K562 (cell line): ENCODE measurements around the gene POLN.

ENCODE experiments used
- CEBPB ChIP-seq: fragments of 450-650 bp; IDR thresholded peaks from 2 replicates; pipeline ENCODE4 v1.6.1; 2016; ENCODE audit warnings: missing genetic modification characterization, missing compliant biosample characterization
- TAF1 ChIP-seq: IDR thresholded peaks from 2 replicates; pipeline ENCODE4 v1.6.1; 2011; ENCODE audit warnings: mild to moderate bottlenecking, low read length, moderate library complexity; ENCODE audit not compliant: insufficient read depth, control insufficient read depth, severe bottlenecking; ENCODE audit errors: extremely low read depth
- ZKSCAN3 ChIP-seq: fragments of 250-450 bp; sonication (Bioruptor Pico); IDR thresholded peaks from 2 replicates; pipeline ENCODE4 v1.4.0; 2020
- ZKSCAN8 ChIP-seq: fragments of 200-800 bp; sonication (Bioruptor generic); IDR thresholded peaks from 2 replicates; pipeline ENCODE4 v1.6.1; 2016; ENCODE audit warnings: missing genetic modification characterization, missing compliant biosample characterization
- ZNF384 ChIP-seq: IDR thresholded peaks from 2 replicates; pipeline ENCODE4 v1.6.1; 2012; ENCODE audit warnings: low read depth, low read length, improper control_type of control experiment
- TF ChIP-seq, protein P1 (sequence below): fragments of 250-450 bp; sonication (Bioruptor Pico); IDR thresholded peaks from 2 replicates; pipeline ENCODE4 v1.8.0; 2021; ENCODE audit warnings: moderate library complexity, mild to moderate bottlenecking, inconsistent platforms
- TF ChIP-seq, protein P2 (sequence below): sonication (generic); formaldehyde crosslinking; IDR thresholded peaks from 2 replicates; pipeline ENCODE4 v1.8.1; 2023; ENCODE audit warnings: mild to moderate bottlenecking, missing genetic modification reagents, moderate library complexity
- TF ChIP-seq, protein P3 (sequence below), 3 experiments: IDR thresholded peaks in 2 of 3; conservative IDR thresholded peaks in 1 of 3; 2 replicates each; pipeline ENCODE4 v1.5.1; 2011 to 2012; ENCODE audit warnings: low read length in 3 of 3, mild to moderate bottlenecking in 3 of 3, control low read depth in 2 of 3, improper control_type of control experiment in 1 of 3, inconsistent platforms in 1 of 3, low read depth in 1 of 3, mixed read lengths in 1 of 3, moderate library complexity in 1 of 3; ENCODE audit not compliant: insufficient read depth in 2 of 3
- TF ChIP-seq, protein P4 (sequence below): sonication (generic); formaldehyde crosslinking; IDR thresholded peaks from 2 replicates; pipeline ENCODE4 v1.8.1; 2023; ENCODE audit warnings: mild to moderate bottlenecking, missing genetic modification reagents

DNA sequence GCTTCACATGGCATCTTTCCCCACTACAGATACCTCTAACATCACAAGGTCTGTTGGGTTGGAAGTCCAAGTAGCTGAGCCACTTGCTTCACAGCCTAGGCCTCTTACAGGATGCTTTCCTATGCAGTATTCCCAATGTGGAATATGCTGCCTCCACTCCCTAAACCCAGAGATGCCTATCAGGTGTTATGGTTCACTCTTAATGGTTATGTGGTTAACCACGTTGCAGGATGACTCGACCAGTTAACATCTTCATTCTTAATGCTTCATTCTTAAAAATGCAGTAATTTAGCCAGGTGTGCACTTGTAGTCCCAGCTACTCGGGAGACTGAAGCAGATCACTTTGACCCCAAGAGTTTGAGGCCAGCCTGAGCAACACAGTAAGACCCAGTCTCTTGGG is 24.2 kb downstream of the POLN start:
- TF ChIP-seq, protein P1, sequence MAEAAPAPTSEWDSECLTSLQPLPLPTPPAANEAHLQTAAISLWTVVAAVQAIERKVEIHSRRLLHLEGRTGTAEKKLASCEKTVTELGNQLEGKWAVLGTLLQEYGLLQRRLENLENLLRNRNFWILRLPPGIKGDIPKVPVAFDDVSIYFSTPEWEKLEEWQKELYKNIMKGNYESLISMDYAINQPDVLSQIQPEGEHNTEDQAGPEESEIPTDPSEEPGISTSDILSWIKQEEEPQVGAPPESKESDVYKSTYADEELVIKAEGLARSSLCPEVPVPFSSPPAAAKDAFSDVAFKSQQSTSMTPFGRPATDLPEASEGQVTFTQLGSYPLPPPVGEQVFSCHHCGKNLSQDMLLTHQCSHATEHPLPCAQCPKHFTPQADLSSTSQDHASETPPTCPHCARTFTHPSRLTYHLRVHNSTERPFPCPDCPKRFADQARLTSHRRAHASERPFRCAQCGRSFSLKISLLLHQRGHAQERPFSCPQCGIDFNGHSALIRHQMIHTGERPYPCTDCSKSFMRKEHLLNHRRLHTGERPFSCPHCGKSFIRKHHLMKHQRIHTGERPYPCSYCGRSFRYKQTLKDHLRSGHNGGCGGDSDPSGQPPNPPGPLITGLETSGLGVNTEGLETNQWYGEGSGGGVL (CRISPR knock-in tag), result no peak
- TF ChIP-seq TAF1 (no peak), CEBPB (no peak), ZNF384 (no peak), ZKSCAN8 (CRISPR knock-in tag) (no peak), ZKSCAN3 (CRISPR knock-in tag) (no peak)
- TF ChIP-seq, protein P2, sequence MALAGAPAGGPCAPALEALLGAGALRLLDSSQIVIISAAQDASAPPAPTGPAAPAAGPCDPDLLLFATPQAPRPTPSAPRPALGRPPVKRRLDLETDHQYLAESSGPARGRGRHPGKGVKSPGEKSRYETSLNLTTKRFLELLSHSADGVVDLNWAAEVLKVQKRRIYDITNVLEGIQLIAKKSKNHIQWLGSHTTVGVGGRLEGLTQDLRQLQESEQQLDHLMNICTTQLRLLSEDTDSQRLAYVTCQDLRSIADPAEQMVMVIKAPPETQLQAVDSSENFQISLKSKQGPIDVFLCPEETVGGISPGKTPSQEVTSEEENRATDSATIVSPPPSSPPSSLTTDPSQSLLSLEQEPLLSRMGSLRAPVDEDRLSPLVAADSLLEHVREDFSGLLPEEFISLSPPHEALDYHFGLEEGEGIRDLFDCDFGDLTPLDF (CRISPR knock-in tag), result no peak
- TF ChIP-seq, protein P3, sequence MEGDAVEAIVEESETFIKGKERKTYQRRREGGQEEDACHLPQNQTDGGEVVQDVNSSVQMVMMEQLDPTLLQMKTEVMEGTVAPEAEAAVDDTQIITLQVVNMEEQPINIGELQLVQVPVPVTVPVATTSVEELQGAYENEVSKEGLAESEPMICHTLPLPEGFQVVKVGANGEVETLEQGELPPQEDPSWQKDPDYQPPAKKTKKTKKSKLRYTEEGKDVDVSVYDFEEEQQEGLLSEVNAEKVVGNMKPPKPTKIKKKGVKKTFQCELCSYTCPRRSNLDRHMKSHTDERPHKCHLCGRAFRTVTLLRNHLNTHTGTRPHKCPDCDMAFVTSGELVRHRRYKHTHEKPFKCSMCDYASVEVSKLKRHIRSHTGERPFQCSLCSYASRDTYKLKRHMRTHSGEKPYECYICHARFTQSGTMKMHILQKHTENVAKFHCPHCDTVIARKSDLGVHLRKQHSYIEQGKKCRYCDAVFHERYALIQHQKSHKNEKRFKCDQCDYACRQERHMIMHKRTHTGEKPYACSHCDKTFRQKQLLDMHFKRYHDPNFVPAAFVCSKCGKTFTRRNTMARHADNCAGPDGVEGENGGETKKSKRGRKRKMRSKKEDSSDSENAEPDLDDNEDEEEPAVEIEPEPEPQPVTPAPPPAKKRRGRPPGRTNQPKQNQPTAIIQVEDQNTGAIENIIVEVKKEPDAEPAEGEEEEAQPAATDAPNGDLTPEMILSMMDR (IDR thresholded peaks at IDR 0.05 in 2 of 3, conservative IDR thresholded peaks at IDR 0.05 in 1 of 3; ENCODE audit: insufficient read depth in 2 of 3, low read depth in 1 of 3, low read length in 3 of 3), result no peak
- TF ChIP-seq, protein P4, sequence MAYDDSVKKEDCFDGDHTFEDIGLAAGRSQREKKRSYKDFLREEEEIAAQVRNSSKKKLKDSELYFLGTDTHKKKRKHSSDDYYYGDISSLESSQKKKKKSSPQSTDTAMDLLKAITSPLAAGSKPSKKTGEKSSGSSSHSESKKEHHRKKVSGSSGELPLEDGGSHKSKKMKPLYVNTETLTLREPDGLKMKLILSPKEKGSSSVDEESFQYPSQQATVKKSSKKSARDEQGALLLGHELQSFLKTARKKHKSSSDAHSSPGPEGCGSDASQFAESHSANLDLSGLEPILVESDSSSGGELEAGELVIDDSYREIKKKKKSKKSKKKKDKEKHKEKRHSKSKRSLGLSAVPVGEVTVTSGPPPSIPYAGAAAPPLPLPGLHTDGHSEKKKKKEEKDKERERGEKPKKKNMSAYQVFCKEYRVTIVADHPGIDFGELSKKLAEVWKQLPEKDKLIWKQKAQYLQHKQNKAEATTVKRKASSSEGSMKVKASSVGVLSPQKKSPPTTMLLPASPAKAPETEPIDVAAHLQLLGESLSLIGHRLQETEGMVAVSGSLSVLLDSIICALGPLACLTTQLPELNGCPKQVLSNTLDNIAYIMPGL (CRISPR knock-in tag), result no peak
